HG02588 (cell line): Measurements from ENCODE around the gene P2RX1.
"Not testable (repeated sequence)": the region's sequence is repeated elsewhere in the genome, so short reads cannot be mapped to it uniquely, and the experiment has no call there.

Experiments used
- ATAC-seq: cut with Tn5 transposase; IDR thresholded peaks from one replicate; pipeline ENCODE4 v1.9.1; 2021; ENCODE audit warnings: mild to moderate bottlenecking, moderate library complexity; ENCODE audit not compliant: unreplicated experiment

Gene P2RX1

DNA sequence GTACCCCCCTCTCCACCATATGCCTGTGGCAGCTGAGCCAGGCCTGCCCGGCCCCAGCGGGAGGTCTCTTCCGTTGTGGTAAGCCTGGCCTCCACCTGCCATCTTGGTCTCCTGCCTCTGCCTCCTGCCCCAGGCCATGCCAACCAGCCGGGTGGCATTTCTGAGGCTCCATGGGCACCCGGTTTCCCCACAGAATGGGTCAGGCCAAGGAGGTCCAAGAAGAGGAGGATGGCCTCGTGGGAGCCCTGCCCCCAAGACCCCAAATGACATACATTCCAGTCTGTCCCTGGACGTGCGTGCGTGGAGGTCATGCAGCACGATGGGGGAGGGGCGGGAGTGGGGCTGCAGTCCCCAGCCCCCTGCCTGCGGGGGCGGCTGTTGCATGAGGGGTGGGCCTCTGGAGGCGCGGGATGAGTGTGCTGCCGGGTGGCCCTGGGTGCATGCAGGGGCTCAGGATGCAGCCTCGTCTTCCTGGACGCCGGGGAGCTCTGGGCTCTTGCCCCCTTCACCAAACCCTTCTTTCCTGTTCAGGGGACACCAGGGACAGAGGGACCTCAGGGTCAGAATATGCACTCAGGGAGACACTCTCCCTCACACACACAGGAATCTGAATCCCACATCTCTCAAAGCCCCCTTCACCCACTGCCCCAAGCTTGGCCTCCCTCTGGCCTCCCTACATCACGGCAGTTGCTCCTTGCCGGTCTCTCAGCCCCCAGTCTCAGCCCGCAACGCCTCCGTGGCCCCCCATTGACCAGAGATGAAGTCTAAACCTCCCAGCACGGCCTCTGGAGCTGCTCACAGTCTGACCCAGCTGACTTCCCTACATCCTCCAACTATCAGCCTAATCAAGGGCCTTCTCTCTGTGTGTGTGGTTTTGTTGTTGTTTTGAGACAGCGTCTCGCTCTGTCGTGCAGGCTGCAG, 54.2 kb downstream of the P2RX1 start:
- ATAC-seq = no peak

GRCh38 chr17:3860939-3861700, 55.1 kb downstream of the P2RX1 start:
- ATAC-seq = no peak

- no peak for ATAC-seq
Measured at GRCh38 chr17:3859940-3860339, 56.3 kb downstream of the P2RX1 start.

- ATAC-seq = no peak
Measured at GRCh38 chr17:3857261-3858105, 58.8 kb downstream of the P2RX1 start.

GRCh38 chr17:3854204-3854603, 62.1 kb downstream of the P2RX1 start:
- ATAC-seq = not testable (repeated sequence)

- no peak for ATAC-seq
Measured at GRCh38 chr17:3852561-3852960, 63.7 kb downstream of the P2RX1 start.

DNA sequence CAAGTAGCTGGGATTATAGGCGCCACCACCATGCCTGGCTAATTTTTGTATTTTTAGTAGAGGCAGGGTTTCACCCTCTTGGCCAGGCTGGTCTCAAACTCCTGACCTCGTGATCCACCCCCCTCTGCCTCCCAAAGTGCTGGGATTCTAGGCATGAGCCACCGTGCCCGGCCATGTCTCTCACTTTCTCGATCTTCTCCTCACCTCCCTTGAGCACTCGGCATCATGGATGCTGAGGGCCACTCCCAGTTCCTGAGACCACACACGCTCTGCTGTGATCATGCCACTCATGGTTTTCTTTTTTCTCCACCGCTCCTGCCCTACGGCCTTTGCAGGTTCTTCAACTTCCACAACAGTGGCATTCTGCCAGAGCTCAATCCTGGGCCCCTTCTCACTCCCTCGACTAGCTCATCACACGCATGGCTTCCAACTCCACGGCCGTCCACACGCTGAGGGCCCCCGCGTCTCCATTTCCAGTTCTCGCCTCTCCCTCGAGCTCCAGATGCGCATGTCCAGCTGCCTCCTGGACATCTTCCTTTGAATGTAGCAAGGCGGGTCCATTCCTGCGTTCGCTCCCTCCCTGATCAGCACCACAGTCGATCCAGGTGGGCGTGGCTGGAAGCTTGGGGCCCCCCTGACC, 64.7 kb downstream of the P2RX1 start:
- no peak for ATAC-seq

GRCh38 chr17:3848229-3848835, 67.9 kb downstream of the P2RX1 start:
- no peak for ATAC-seq

DNA sequence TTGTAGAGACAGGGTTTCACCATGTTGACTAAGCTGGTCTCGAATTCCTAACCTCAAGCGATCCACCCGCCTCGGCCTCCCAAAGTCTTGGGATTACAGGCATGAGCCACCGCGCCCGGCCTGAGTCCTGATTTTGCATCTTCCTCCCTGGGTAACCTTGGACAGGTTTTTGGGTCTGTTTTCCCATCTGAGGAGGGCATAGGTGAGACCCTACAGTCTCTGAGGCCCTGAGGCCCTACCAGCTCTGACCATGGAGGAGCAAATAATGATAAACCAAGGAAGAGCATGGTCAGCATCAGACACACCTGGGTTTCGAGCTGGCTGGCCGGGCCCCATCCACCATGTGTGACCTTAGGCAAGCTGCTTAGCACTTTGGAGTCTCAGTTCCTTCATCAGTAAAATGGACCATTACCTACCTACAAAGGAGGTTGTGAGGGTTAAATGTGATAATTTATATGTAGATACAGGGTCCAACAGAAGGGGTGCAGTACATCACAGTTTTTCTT, 69.0 kb downstream of the P2RX1 start:
- no peak for ATAC-seq
